Caco-2 (cell line): ENCODE data around the gene KBTBD12. TPM values are rescaled to one million over a fixed set of nuclear protein-coding genes. Genes with fewer than 3 reads are reported as not detected.
"Not testable (repeated sequence)": the region's sequence is repeated elsewhere in the genome, so short reads cannot be mapped to it uniquely, and the experiment has no call there.

ENCODE experiments used
- BruUV-seq: library from RNA; stranded (reverse); fragments of 400-500 nt; replicated peaks from 2 replicates; lab custom pipeline; 2021; lab: Mats Ljungman, UMichigan
- CTCF ChIA-PET: fragments of 300-600 bp; sonication (Branson Sonifier 250); formaldehyde crosslinking; loops from one replicate; lab custom pipeline; 2022; ENCODE audit warnings: antibody characterized with exemption; lab: Charles Lee
- POLR2A ChIA-PET: fragments of 300-600 bp; sonication (Branson Sonifier 250); formaldehyde crosslinking; loops from one replicate; lab custom pipeline; 2022; ENCODE audit warnings: antibody characterized with exemption; lab: Charles Lee
- DNase-seq, 2 experiments: peaks; one replicate each; pipeline versions ENCODE4 v3.0.0 to v3.0.0-alpha.2; 2020 to 2022
- H3K27me3 ChIP-seq: replicated peaks from 2 replicates; pipeline ENCODE4 v1.6.0; 2011; ENCODE audit warnings: low read length; ENCODE audit not compliant: control insufficient read depth, insufficient read depth
- H3K36me3 ChIP-seq: 2 replicates; pipeline ENCODE4 v1.5.1; 2011; ENCODE audit warnings: low read length; ENCODE audit not compliant: control insufficient read depth, insufficient read depth
- H3K4me1 ChIP-seq: fragments of 250-450 bp; sonication (Bioruptor Pico); 2 replicates; pipeline ENCODE4 v1.5.1; 2020; ENCODE audit warnings: mild to moderate bottlenecking
- H3K4me3 ChIP-seq: 2 replicates; pipeline ENCODE4 v1.5.1; 2011; ENCODE audit warnings: low read depth, mild to moderate bottlenecking, control low read depth, low read length
- H3K9me3 ChIP-seq: fragments of 250-450 bp; sonication (Bioruptor Pico); 2 replicates; pipeline ENCODE4 v1.5.1; 2020; ENCODE audit warnings: mild to moderate bottlenecking, moderate library complexity
- H3K27ac Mint-ChIP-seq: one replicate; pipeline ENCODE4 v1.8.0; 2022; ENCODE audit warnings: mixed read lengths; ENCODE audit not compliant: unreplicated experiment
- H3K27me3 Mint-ChIP-seq: one replicate; pipeline ENCODE4 v1.8.0; 2022; ENCODE audit warnings: mixed read lengths; ENCODE audit not compliant: insufficient read depth, unreplicated experiment
- H3K36me3 Mint-ChIP-seq: one replicate; pipeline ENCODE4 v1.8.0; 2022; ENCODE audit warnings: mild to moderate bottlenecking, mixed read lengths; ENCODE audit not compliant: insufficient read depth, unreplicated experiment
- H3K4me1 Mint-ChIP-seq: one replicate; pipeline ENCODE4 v1.8.0; 2022; ENCODE audit warnings: low read depth, mixed read lengths; ENCODE audit not compliant: unreplicated experiment
- H3K4me3 Mint-ChIP-seq: one replicate; pipeline ENCODE4 v1.8.0; 2022; ENCODE audit warnings: mild to moderate bottlenecking, moderate library complexity, mixed read lengths; ENCODE audit not compliant: unreplicated experiment
- H3K9me3 Mint-ChIP-seq: one replicate; pipeline ENCODE4 v1.8.0; 2022; ENCODE audit warnings: mixed read lengths; ENCODE audit not compliant: unreplicated experiment
- intact Hi-C: fragments of 100-400 bp; cut with micrococcal nuclease; formaldehyde crosslinking; loops from one replicate; pipeline ENCODE4 v1.10.0; 2022; ENCODE audit not compliant: unreplicated experiment
- total RNA-seq: library from RNA; stranded (reverse); gene quantifications from 2 replicates; pipeline ENCODE4 v1.2.3, GENCODE V29; 2022
- TF ChIP-seq, protein P1 (sequence below), 2 experiments: fragments of 200-600 bp in 1 of 2; IDR thresholded peaks; 1 replicate in 1 of 2; 2 replicates in 1 of 2; pipeline versions ENCODE4 v1.5.1 to v1.8.0; 2011 to 2022; ENCODE audit warnings: antibody characterized with exemption in 1 of 2, control low read depth in 1 of 2, inconsistent platforms in 1 of 2, low read depth in 1 of 2, low read length in 1 of 2, mild to moderate bottlenecking in 1 of 2, moderate library complexity in 1 of 2; ENCODE audit not compliant: insufficient read depth in 1 of 2, severe bottlenecking in 1 of 2, unreplicated experiment in 1 of 2

Gene KBTBD12
- total RNA-seq, 1 experiment from 2014 or later = not detected

DNA sequence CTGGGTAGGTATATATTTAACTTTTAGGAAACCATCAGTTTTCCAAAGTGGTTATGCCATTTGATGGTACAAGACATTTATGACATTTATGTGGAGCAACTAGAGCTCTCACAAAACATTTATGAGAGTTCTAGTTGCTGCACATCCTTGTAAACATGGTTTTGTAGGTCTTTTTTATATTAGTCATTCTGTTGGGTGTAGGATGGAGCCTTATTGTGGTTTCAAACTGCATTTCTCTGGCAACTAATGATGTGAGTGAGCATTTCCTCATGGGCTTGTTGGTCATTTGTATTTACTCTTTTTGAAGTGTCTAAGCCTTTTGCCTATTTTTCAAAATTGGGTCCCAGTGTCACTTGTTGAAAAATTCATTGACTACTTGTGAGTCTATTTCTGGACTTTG is 47.0 kb upstream of the KBTBD12 start:
- no TSS peak for BruUV-seq
- H3K4me1 ChIP-seq = no peaks in the 10 kb centered on the region
- peaks cover 3% of the 10 kb centered on the region for H3K27me3 Mint-ChIP-seq
- H3K36me3 ChIP-seq = no peaks in the 10 kb centered on the region
- no peak for DNase-seq
- CTCF ChIA-PET = no interaction called here
- H3K27me3 ChIP-seq = no peaks in the 10 kb centered on the region; the same call in 1 of the 2 replicates
- TF ChIP-seq, protein P1, sequence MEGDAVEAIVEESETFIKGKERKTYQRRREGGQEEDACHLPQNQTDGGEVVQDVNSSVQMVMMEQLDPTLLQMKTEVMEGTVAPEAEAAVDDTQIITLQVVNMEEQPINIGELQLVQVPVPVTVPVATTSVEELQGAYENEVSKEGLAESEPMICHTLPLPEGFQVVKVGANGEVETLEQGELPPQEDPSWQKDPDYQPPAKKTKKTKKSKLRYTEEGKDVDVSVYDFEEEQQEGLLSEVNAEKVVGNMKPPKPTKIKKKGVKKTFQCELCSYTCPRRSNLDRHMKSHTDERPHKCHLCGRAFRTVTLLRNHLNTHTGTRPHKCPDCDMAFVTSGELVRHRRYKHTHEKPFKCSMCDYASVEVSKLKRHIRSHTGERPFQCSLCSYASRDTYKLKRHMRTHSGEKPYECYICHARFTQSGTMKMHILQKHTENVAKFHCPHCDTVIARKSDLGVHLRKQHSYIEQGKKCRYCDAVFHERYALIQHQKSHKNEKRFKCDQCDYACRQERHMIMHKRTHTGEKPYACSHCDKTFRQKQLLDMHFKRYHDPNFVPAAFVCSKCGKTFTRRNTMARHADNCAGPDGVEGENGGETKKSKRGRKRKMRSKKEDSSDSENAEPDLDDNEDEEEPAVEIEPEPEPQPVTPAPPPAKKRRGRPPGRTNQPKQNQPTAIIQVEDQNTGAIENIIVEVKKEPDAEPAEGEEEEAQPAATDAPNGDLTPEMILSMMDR (IDR thresholded peaks at IDR 0.05; ENCODE audit: insufficient read depth in 1 of 2, low read depth in 1 of 2, low read length in 1 of 2, severe bottlenecking in 1 of 2, unreplicated experiment in 1 of 2) = no peak
- H3K27ac Mint-ChIP-seq = no peak overlapping the region
- no peaks in the 10 kb centered on the region for H3K9me3 Mint-ChIP-seq
- H3K4me3 ChIP-seq = no peak overlapping the region
- intact Hi-C loops = no loop called here
- no peaks in the 10 kb centered on the region for H3K36me3 Mint-ChIP-seq
- POLR2A ChIA-PET = no interaction called here
- peaks cover 7% of the 10 kb centered on the region for H3K4me1 Mint-ChIP-seq
- no peaks in the 10 kb centered on the region for H3K9me3 ChIP-seq
- H3K4me3 Mint-ChIP-seq = no peak overlapping the region

DNA sequence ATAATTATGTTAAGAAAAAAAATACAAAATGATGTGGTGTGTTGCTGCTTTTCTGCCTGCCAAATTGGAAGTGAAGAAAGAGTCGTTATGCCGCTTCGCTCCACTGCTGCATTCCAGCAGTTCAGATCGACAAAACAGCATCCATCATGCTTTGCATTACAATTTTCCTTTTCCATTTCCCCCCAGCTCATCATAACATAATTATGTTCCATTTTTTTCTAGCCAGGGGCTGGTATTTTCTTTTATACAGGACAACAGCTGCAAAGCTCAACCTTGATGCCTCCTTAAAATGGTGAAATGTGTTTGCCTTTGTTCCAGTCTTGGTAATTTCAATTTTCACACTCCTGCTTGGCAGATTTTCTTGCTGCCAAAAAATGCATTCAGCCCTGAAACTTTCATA is 44.9 kb upstream of the KBTBD12 start:
- H3K4me3 Mint-ChIP-seq = no peak overlapping the region
- H3K4me1 ChIP-seq = no peaks in the 10 kb centered on the region
- no peaks in the 10 kb centered on the region for H3K36me3 ChIP-seq
- no peaks in the 10 kb centered on the region for H3K9me3 ChIP-seq
- H3K27me3 ChIP-seq = no peaks in the 10 kb centered on the region; the same call in 1 of the 2 replicates
- intact Hi-C loops = no loop called here
- ChIA-PET CTCF (no interaction called here), POLR2A (no interaction called here)
- H3K36me3 Mint-ChIP-seq = no peaks in the 10 kb centered on the region
- H3K27me3 Mint-ChIP-seq = peaks cover 3% of the 10 kb centered on the region
- peaks cover 7% of the 10 kb centered on the region for H3K4me1 Mint-ChIP-seq
- BruUV-seq = no TSS peak
- no peak overlapping the region for H3K4me3 ChIP-seq
- TF ChIP-seq, protein P1 (IDR thresholded peaks at IDR 0.05; ENCODE audit: insufficient read depth in 1 of 2, low read depth in 1 of 2, low read length in 1 of 2, severe bottlenecking in 1 of 2, unreplicated experiment in 1 of 2) = no peak
- no peak overlapping the region for H3K27ac Mint-ChIP-seq
- no peaks in the 10 kb centered on the region for H3K9me3 Mint-ChIP-seq
- DNase-seq = no peak

DNA sequence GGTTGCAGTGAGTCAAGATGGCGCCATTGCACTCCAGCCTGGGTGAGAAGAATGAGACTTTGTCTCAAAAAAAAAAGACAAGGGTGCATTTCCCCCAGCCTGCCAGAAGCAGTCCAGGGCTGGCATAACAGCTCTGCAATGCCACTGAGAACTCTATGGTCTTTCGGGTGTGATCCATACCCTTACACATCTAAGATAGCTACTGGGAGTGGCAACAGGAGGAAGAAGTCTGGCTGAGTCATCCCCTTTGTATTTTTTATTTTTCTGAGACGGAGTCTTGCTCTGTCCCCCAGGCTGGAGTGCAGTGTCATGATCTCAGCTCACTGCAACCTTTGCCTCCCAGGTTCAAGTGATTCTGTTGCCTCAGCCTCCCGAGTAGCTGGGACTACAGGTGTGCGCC is 40.9 kb upstream of the KBTBD12 start:
- H3K36me3 ChIP-seq, POLR2A ChIA-PET, DNase-seq: not testable (repeated sequence)

DNA sequence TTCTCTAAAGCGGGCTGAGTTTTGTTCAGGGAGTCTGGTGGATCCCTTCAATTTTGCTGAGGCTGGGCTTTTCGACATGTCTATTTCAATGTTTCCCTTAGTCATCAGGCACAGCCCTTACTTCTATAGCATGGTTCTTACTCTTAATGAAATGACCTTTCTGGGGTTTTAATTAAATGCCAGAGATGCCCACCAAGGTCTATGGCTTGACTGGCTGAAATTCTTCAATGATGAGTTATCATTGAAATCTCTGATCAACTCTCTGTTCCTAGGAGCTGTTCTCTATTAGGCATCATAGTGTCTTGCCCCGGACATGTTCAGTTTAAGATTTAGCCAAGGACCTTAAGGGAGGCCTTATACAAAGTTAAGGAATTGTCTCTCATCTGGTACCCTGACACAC is 33.4 kb upstream of the KBTBD12 start:
- Histone ChIP-seq H3K36me3 (no peaks in the 10 kb centered on the region), H3K9me3 (no peaks in the 10 kb centered on the region), H3K4me3 (no peak overlapping the region), H3K4me1 (no peaks in the 10 kb centered on the region), H3K27me3 (no peaks in the 10 kb centered on the region)
- Mint-ChIP-seq H3K4me3 (no peak overlapping the region), H3K4me1 (no peaks in the 10 kb centered on the region), H3K9me3 (no peaks in the 10 kb centered on the region), H3K27me3 (peaks cover 3% of the 10 kb centered on the region), H3K36me3 (no peaks in the 10 kb centered on the region), H3K27ac (no peak overlapping the region)
- TF ChIP-seq, protein P1 (IDR thresholded peaks at IDR 0.05; ENCODE audit: insufficient read depth in 1 of 2, low read depth in 1 of 2, low read length in 1 of 2, severe bottlenecking in 1 of 2, unreplicated experiment in 1 of 2) = no peak
- DNase-seq = no peak
- no TSS peak for BruUV-seq
- CTCF ChIA-PET = no interaction called here
- intact Hi-C loops = no loop called here
- POLR2A ChIA-PET = no interaction called here

More for the DNA sequence above, 40.9 kb upstream of the KBTBD12 start:
- H3K27me3 Mint-ChIP-seq, BruUV-seq, H3K36me3 Mint-ChIP-seq, intact Hi-C loops, H3K4me3 Mint-ChIP-seq, H3K27ac Mint-ChIP-seq, H3K9me3 ChIP-seq, H3K4me1 Mint-ChIP-seq, H3K27me3 ChIP-seq, H3K4me3 ChIP-seq, CTCF ChIA-PET, H3K9me3 Mint-ChIP-seq, H3K4me1 ChIP-seq: not testable (repeated sequence)
